GM10266 (cell line): ENCODE measurements around the gene ATP8A1.

ENCODE experiments used
- DNase-seq: peaks from one replicate; pipeline ENCODE4 v3.0.0; 2012; ENCODE audit errors: extremely low spot score
- CTCF ChIP-seq: IDR thresholded peaks from 2 replicates; pipeline ENCODE4 v1.5.1; 2012; ENCODE audit warnings: mild to moderate bottlenecking, low read depth; ENCODE audit not compliant: control insufficient read depth, insufficient read depth; ENCODE audit errors: missing control alignments

ATP8A1 gene

GRCh38 chr4:42512226-42512625 lies 144.7 kb downstream of the ATP8A1 start:
- no peak for DNase-seq
- TF ChIP-seq CTCF: no peak

GRCh38 chr4:42510225-42510624 lies 146.7 kb downstream of the ATP8A1 start:
- no peak for DNase-seq
- no peak for TF ChIP-seq CTCF

GRCh38 chr4:42501624-42502401 lies 155.1 kb downstream of the ATP8A1 start:
- no peak for TF ChIP-seq CTCF
- DNase-seq: no peak

- TF ChIP-seq CTCF: no peak
Measured at GRCh38 chr4:42498040-42498439, 158.9 kb downstream of the ATP8A1 start.

GRCh38 chr4:42497142-42497910 lies 159.6 kb downstream of the ATP8A1 start:
- TF ChIP-seq CTCF: no peak
- DNase-seq: no peak

More at GRCh38 chr4:42498040-42498439, 158.9 kb downstream of the ATP8A1 start:
- DNase-seq: no peak

GRCh38 chr4:42492962-42493361 lies 163.9 kb downstream of the ATP8A1 start:
- no peak for DNase-seq
- no peak for TF ChIP-seq CTCF

GRCh38 chr4:42490015-42490414 lies 166.9 kb downstream of the ATP8A1 start:
- DNase-seq: no peak
- TF ChIP-seq CTCF: no peak
